KOPT-K1 (cell line): ENCODE data around the gene FGGY.

Experiments
- H3K27ac ChIP-seq: fragments of 200-600 bp; sonication (generic); 2 replicates; pipeline ENCODE4 v1.5.1; 2016; ENCODE audit warnings: antibody characterized with exemption, mild to moderate bottlenecking, low read depth, low read length; ENCODE audit not compliant: poor library complexity, severe bottlenecking
- H3K36me3 ChIP-seq: fragments of 200-600 bp; sonication (generic); 2 replicates; pipeline ENCODE4 v1.5.1; 2017; ENCODE audit warnings: antibody characterized with exemption, mild to moderate bottlenecking, low read length, moderate library complexity; ENCODE audit not compliant: insufficient read depth
- H3K9me3 ChIP-seq: fragments of 200-600 bp; sonication (generic); 2 replicates; pipeline ENCODE4 v1.5.1; 2017; ENCODE audit warnings: antibody characterized with exemption, low read length, mild to moderate bottlenecking; ENCODE audit not compliant: insufficient read depth, poor library complexity, severe bottlenecking

The FGGY gene

GRCh38 chr1:59361766-59362165 lies 64.9 kb downstream of the FGGY start:
- H3K27ac ChIP-seq = no peak overlapping the region

GRCh38 chr1:59364037-59364436 lies 67.1 kb downstream of the FGGY start:
- no peak overlapping the region for H3K27ac ChIP-seq
- H3K36me3 ChIP-seq = no peaks in the 10 kb centered on the region
- no peaks in the 10 kb centered on the region for H3K9me3 ChIP-seq

More at GRCh38 chr1:59361766-59362165, 64.9 kb downstream of the FGGY start:
- no peaks in the 10 kb centered on the region for H3K9me3 ChIP-seq
- no peaks in the 10 kb centered on the region for H3K36me3 ChIP-seq

- no peak overlapping the region for H3K27ac ChIP-seq
- H3K9me3 ChIP-seq = no peaks in the 10 kb centered on the region
- H3K36me3 ChIP-seq = no peaks in the 10 kb centered on the region
Measured at GRCh38 chr1:59366346-59366745, 69.5 kb downstream of the FGGY start.

- H3K9me3 ChIP-seq = no peaks in the 10 kb centered on the region
- H3K36me3 ChIP-seq = no peaks in the 10 kb centered on the region
- H3K27ac ChIP-seq = no peak overlapping the region
Measured at GRCh38 chr1:59367301-59368007, 70.6 kb downstream of the FGGY start.

- no peaks in the 10 kb centered on the region for H3K9me3 ChIP-seq
- H3K36me3 ChIP-seq = no peaks in the 10 kb centered on the region
- no peak overlapping the region for H3K27ac ChIP-seq
Measured at GRCh38 chr1:59368008-59368670, 71.2 kb downstream of the FGGY start.

- Histone ChIP-seq H3K36me3 (no peaks in the 10 kb centered on the region), H3K27ac (no peak overlapping the region), H3K9me3 (no peaks in the 10 kb centered on the region)
Measured at GRCh38 chr1:59375321-59376220, 78.7 kb downstream of the FGGY start.

- no peak overlapping the region for H3K27ac ChIP-seq
- H3K36me3 ChIP-seq = no peaks in the 10 kb centered on the region
- H3K9me3 ChIP-seq = no peaks in the 10 kb centered on the region
Measured at GRCh38 chr1:59377350-59377904, 80.5 kb downstream of the FGGY start.

GRCh38 chr1:59378621-59379370 lies 81.9 kb downstream of the FGGY start:
- Histone ChIP-seq H3K36me3 (no peaks in the 10 kb centered on the region), H3K9me3 (no peaks in the 10 kb centered on the region), H3K27ac (no peak overlapping the region)

- H3K9me3 ChIP-seq = no peaks in the 10 kb centered on the region
Measured at GRCh38 chr1:59379371-59379728, 82.5 kb downstream of the FGGY start.

GRCh38 chr1:59383963-59384362 lies 87.1 kb downstream of the FGGY start:
- H3K36me3 ChIP-seq = no peaks in the 10 kb centered on the region

More at GRCh38 chr1:59379371-59379728, 82.5 kb downstream of the FGGY start:
- Histone ChIP-seq H3K27ac (no peak overlapping the region), H3K36me3 (no peaks in the 10 kb centered on the region)

GRCh38 chr1:59384443-59384842 lies 87.5 kb downstream of the FGGY start:
- Histone ChIP-seq H3K9me3 (no peaks in the 10 kb centered on the region), H3K27ac (no peak overlapping the region), H3K36me3 (no peaks in the 10 kb centered on the region)

More at GRCh38 chr1:59383963-59384362, 87.1 kb downstream of the FGGY start:
- Histone ChIP-seq H3K27ac (no peak overlapping the region), H3K9me3 (no peaks in the 10 kb centered on the region)

GRCh38 chr1:59388191-59388590 lies 91.3 kb downstream of the FGGY start:
- H3K9me3 ChIP-seq = no peaks in the 10 kb centered on the region
- H3K36me3 ChIP-seq = no peaks in the 10 kb centered on the region
- H3K27ac ChIP-seq = no peak overlapping the region

GRCh38 chr1:59389847-59390246 lies 93.0 kb downstream of the FGGY start:
- Histone ChIP-seq H3K27ac (no peak overlapping the region), H3K9me3 (no peaks in the 10 kb centered on the region), H3K36me3 (no peaks in the 10 kb centered on the region)

GRCh38 chr1:59390307-59390706 lies 93.4 kb downstream of the FGGY start:
- Histone ChIP-seq H3K36me3 (no peaks in the 10 kb centered on the region), H3K9me3 (no peaks in the 10 kb centered on the region), H3K27ac (no peak overlapping the region)
